Measurements from ENCODE around the gene SNX8. TPM values are rescaled to one million over a fixed set of nuclear protein-coding genes. Genes with fewer than 3 reads are reported as not detected.
"Not testable (repeated sequence)": the region's sequence is repeated elsewhere in the genome, so short reads cannot be mapped to it uniquely, and the experiment has no call there.

Gene SNX8
- total RNA-seq, 1 donor from 2014 or later = 41.5 TPM

DNA sequence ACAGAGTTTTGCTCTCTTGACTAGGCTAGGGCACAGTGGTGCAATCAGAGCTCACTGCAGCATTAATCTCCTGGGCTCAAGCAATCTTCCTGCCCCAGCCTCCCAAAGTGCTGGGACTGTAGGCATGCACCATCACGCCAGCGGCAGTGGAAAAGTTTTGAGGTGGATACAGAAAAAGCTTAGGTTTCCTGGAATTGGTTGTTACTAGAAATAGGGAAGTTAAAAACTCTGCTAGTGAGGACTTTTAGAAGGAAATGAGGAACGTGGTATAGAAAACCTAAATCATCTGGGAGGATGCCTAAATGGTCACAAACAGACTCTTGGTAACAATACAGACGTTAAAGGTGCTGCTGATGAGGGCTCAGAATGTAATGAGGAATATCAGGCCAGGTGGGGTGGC, 10.9 kb upstream of the SNX8 start:
- no peaks in the 10 kb centered on the region for H3K27me3 Mint-ChIP-seq (ENCODE audit: unreplicated experiment)
- H3K36me3 Mint-ChIP-seq (ENCODE audit: unreplicated experiment) = no peaks in the 10 kb centered on the region
- H3K4me3 Mint-ChIP-seq (ENCODE audit: unreplicated experiment) = no peak overlapping the region
- TF ChIP-seq CTCF (IDR thresholded peaks at IDR 0.05) = no peak
- no peak overlapping the region for H3K27ac Mint-ChIP-seq (ENCODE audit: unreplicated experiment)
- H3K4me1 Mint-ChIP-seq (ENCODE audit: unreplicated experiment) = no peaks in the 10 kb centered on the region
- no peaks in the 10 kb centered on the region for H3K9me3 Mint-ChIP-seq (ENCODE audit: unreplicated experiment)
- no peak for DNase-seq (ENCODE audit: extremely low spot score, unreplicated experiment)

GRCh38 chr7:2321020-2321419, 6.8 kb upstream of the SNX8 start:
- no peaks in the 10 kb centered on the region for H3K36me3 Mint-ChIP-seq (ENCODE audit: unreplicated experiment)
- H3K27ac Mint-ChIP-seq (ENCODE audit: unreplicated experiment) = no peak overlapping the region
- no peaks in the 10 kb centered on the region for H3K4me1 Mint-ChIP-seq (ENCODE audit: unreplicated experiment)
- no peak for DNase-seq (ENCODE audit: extremely low spot score, unreplicated experiment)
- H3K4me3 Mint-ChIP-seq (ENCODE audit: unreplicated experiment) = no peak overlapping the region
- H3K27me3 Mint-ChIP-seq (ENCODE audit: unreplicated experiment) = no peaks in the 10 kb centered on the region
- no peaks in the 10 kb centered on the region for H3K9me3 Mint-ChIP-seq (ENCODE audit: unreplicated experiment)
- TF ChIP-seq CTCF (IDR thresholded peaks at IDR 0.05) = peak; percentile 16

DNA sequence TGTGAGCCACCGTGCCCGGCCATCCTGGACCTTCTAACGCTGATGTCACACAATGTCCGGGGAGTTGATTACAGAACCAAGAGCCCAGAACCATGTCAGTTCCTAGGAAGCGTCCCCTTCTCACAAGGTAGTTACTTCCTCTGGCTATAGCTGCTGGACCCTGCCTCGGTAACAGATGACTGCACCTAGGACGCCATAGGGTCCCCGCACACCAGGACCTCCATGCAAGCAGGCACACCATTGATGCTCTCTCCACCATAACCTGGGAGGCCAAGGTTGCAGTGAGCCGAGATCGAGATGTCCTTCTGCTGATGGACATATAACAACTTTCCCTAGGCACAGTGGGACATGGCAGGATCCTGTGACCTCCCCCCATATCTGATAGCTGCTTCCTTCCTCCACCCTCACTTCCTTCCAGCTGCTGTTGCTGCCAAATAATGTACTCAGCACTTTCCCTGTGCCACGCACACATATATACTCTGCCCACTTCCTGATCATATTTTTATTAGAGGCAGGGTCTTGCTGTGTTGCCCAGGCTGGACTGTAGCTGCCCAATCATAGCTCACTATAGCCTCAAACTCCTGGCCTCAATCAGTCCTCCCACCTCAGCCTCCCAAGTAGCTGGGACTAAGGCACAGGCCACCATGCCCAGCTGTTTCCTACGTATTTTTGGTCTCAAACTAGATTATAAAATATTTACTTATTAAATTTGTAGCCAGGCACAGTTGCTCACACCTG, 3.5 kb upstream of the SNX8 start:
- H3K27me3 Mint-ChIP-seq (ENCODE audit: unreplicated experiment) = no peaks in the 10 kb centered on the region
- no peak for TF ChIP-seq CTCF (IDR thresholded peaks at IDR 0.05)
- no peaks in the 10 kb centered on the region for H3K36me3 Mint-ChIP-seq (ENCODE audit: unreplicated experiment)
- H3K4me3 Mint-ChIP-seq (ENCODE audit: unreplicated experiment) = no peak overlapping the region
- H3K9me3 Mint-ChIP-seq (ENCODE audit: unreplicated experiment) = no peaks in the 10 kb centered on the region
- DNase-seq (ENCODE audit: extremely low spot score, unreplicated experiment) = no peak
- H3K4me1 Mint-ChIP-seq (ENCODE audit: unreplicated experiment) = peaks cover 2% of the 10 kb centered on the region
- H3K27ac Mint-ChIP-seq (ENCODE audit: unreplicated experiment) = no peak overlapping the region

GRCh38 chr7:2316578-2316977, 2.3 kb upstream of the SNX8 start:
- H3K9me3 Mint-ChIP-seq (ENCODE audit: unreplicated experiment) = no peaks in the 10 kb centered on the region
- H3K4me1 Mint-ChIP-seq (ENCODE audit: unreplicated experiment) = peaks cover 12% of the 10 kb centered on the region
- no peaks in the 10 kb centered on the region for H3K36me3 Mint-ChIP-seq (ENCODE audit: unreplicated experiment)
- no peak for TF ChIP-seq CTCF (IDR thresholded peaks at IDR 0.05)
- no peak overlapping the region for H3K4me3 Mint-ChIP-seq (ENCODE audit: unreplicated experiment)
- DNase-seq (ENCODE audit: extremely low spot score, unreplicated experiment) = no peak
- H3K27ac Mint-ChIP-seq (ENCODE audit: unreplicated experiment) = no peak overlapping the region
- H3K27me3 Mint-ChIP-seq (ENCODE audit: unreplicated experiment) = no peaks in the 10 kb centered on the region

GRCh38 chr7:2315787-2316186, 1.5 kb upstream of the SNX8 start:
- no peak for TF ChIP-seq CTCF (IDR thresholded peaks at IDR 0.05)
- no peaks in the 10 kb centered on the region for H3K9me3 Mint-ChIP-seq (ENCODE audit: unreplicated experiment)

GRCh38 chr7:2314956-2315530, 802 bp upstream of the SNX8 start:
- not testable (repeated sequence) for H3K27me3 Mint-ChIP-seq (ENCODE audit: unreplicated experiment)

More at GRCh38 chr7:2315787-2316186, 1.5 kb upstream of the SNX8 start:
- no peak overlapping the region for H3K27ac Mint-ChIP-seq (ENCODE audit: unreplicated experiment)
- H3K36me3 Mint-ChIP-seq (ENCODE audit: unreplicated experiment) = no peaks in the 10 kb centered on the region
- H3K27me3 Mint-ChIP-seq (ENCODE audit: unreplicated experiment) = no peaks in the 10 kb centered on the region
- DNase-seq (ENCODE audit: extremely low spot score, unreplicated experiment) = no peak
- H3K4me1 Mint-ChIP-seq (ENCODE audit: unreplicated experiment) = peaks cover 19% of the 10 kb centered on the region
- H3K4me3 Mint-ChIP-seq (ENCODE audit: unreplicated experiment) = no peak overlapping the region

More at GRCh38 chr7:2314956-2315530, 802 bp upstream of the SNX8 start:
- H3K36me3 Mint-ChIP-seq (ENCODE audit: unreplicated experiment); H3K9me3 Mint-ChIP-seq (ENCODE audit: unreplicated experiment); H3K27ac Mint-ChIP-seq (ENCODE audit: unreplicated experiment); H3K4me3 Mint-ChIP-seq (ENCODE audit: unreplicated experiment); DNase-seq (ENCODE audit: extremely low spot score, unreplicated experiment): not testable (repeated sequence)
- peaks cover 25% of the 10 kb centered on the region for H3K4me1 Mint-ChIP-seq (ENCODE audit: unreplicated experiment)
